NT2/D1 (cell line): ENCODE measurements around the gene SMIM28.

Experiments used
- SUZ12 ChIP-seq: IDR thresholded peaks from 2 replicates; pipeline ENCODE4 v1.6.1; 2011; ENCODE audit not compliant: insufficient read length, insufficient read depth; ENCODE audit errors: extremely low read depth
- YY1 ChIP-seq: IDR thresholded peaks from 2 replicates; pipeline ENCODE4 v1.6.1; 2011; ENCODE audit not compliant: insufficient read length, insufficient read depth
- ZNF274 ChIP-seq: IDR thresholded peaks from 2 replicates; pipeline ENCODE4 v1.6.1; 2011; ENCODE audit warnings: mild to moderate bottlenecking, low read depth, low read length

GRCh38 chr6:138328210-138328609, 49.5 kb upstream of the SMIM28 start:
- TF ChIP-seq YY1 (no peak), SUZ12 (no peak), ZNF274 (no peak)
